ENCODE measurements around the gene RAVER2. TPM values are rescaled to one million over a fixed set of nuclear protein-coding genes. Genes with fewer than 3 reads are reported as not detected.
A peak's percentile ranks its signal among the peaks of the same experiment; 100 is the strongest.

Gene RAVER2
- total RNA-seq, 2 experiments from 2014 or later = 0.80 to 1.0 TPM

DNA sequence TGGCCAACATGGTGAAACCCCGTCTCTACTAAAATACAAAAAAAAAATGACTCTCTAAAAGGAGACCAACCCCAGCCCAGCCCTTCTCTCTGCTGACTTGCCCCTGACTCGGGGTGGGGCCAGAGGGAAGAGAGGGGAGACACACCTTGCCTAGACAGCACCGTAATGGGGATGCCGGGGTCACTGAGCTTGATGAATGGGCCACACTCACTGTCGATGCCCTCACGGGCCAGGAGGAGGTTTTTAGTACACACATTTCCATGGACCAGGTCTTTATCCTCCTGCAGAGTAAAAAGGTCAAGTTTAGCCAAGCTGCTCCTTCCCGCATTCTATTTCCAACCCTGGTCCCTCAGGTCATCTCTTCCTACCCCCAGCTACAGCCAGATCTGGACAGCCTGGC lies 99.7 kb downstream of the RAVER2 start:
- intact Hi-C loops (cut with DNase I, micrococcal nuclease) = loop anchor here in 1 of 2 experiments (5.0 kb wide), 1 partner anchor 188 kb away; no protein-coding TSS in a partner anchor
- Histone ChIP-seq H3K27me3 (ENCODE audit: control insufficient read depth in 1 of 2, insufficient read depth in 2 of 2, low read length in 2 of 2) (no peaks in the 10 kb centered on the region), H3K36me3 (ENCODE audit: insufficient read depth, low read length) (peaks cover 99% of the 10 kb centered on the region), H3K4me3 (ENCODE audit: low read length) (no peak overlapping the region), H3K27ac (ENCODE audit: low read depth in 1 of 2, low read length in 2 of 2) (no peak overlapping the region), H3K4me1 (ENCODE audit: insufficient read depth, low read length) (no peaks in the 10 kb centered on the region), H3K9me3 (ENCODE audit: control insufficient read depth in 1 of 2, insufficient read depth in 1 of 2, low read length in 2 of 2) (no peaks in the 10 kb centered on the region)
- Mint-ChIP-seq H3K4me1 (ENCODE audit: low read depth) (no peaks in the 10 kb centered on the region), H3K27me3 (no peaks in the 10 kb centered on the region), H3K9me3 (no peaks in the 10 kb centered on the region), H3K27ac (peak overlapping the region; percentile 44), H3K36me3 (ENCODE audit: low read depth) (peaks cover 97% of the 10 kb centered on the region), H3K4me3 (no peak overlapping the region)
- ChIA-PET POLR2A (interaction anchor here (1.3 to 1.8 kb wide), 2 partner anchors 17 to 122 kb away, joined by 3 to 4 read pairs; partner anchors contain the start of gene JAK1), CTCF (no interaction called here)
- TF ChIP-seq, protein P1, sequence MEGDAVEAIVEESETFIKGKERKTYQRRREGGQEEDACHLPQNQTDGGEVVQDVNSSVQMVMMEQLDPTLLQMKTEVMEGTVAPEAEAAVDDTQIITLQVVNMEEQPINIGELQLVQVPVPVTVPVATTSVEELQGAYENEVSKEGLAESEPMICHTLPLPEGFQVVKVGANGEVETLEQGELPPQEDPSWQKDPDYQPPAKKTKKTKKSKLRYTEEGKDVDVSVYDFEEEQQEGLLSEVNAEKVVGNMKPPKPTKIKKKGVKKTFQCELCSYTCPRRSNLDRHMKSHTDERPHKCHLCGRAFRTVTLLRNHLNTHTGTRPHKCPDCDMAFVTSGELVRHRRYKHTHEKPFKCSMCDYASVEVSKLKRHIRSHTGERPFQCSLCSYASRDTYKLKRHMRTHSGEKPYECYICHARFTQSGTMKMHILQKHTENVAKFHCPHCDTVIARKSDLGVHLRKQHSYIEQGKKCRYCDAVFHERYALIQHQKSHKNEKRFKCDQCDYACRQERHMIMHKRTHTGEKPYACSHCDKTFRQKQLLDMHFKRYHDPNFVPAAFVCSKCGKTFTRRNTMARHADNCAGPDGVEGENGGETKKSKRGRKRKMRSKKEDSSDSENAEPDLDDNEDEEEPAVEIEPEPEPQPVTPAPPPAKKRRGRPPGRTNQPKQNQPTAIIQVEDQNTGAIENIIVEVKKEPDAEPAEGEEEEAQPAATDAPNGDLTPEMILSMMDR (IDR thresholded peaks at IDR 0.05) = no peak
- DNase-seq (no peak), ATAC-seq (ENCODE audit: poor library complexity) (no peak)

DNA sequence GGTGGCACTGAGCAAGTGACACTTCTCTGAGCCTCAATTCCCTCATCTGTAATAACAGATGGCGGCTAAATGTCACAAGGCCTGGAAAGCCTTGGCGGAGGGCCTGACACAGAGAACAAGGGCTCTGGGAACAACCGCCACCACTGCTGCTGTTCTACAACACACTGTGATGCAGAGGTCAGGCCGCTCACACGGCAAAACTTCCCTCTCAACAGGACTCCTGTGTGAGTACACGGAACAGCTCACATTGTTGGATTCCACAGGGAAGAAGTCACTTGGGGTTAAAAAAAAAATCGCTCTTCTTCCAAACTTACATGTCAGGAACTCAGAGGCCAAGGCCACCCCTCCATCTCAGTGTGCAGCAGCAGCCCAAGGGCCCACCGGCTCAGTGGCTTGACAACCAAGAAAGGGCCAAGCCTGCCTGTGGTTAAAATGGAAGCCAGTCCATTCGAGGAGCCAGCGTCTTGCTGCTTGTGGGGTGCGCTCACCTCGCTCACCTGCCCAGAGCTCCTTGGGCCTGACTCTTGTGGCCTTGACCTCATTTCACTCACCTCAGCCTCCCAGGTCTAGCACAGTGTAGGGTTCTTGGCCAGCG lies 101.1 kb downstream of the RAVER2 start:
- H3K4me3 Mint-ChIP-seq = no peak overlapping the region
- Histone ChIP-seq H3K27me3 (ENCODE audit: control insufficient read depth in 1 of 2, insufficient read depth in 2 of 2, low read length in 2 of 2) (no peaks in the 10 kb centered on the region), H3K4me1 (ENCODE audit: insufficient read depth, low read length) (no peaks in the 10 kb centered on the region), H3K36me3 (ENCODE audit: insufficient read depth, low read length) (peaks cover 99% of the 10 kb centered on the region), H3K27ac (ENCODE audit: low read depth in 1 of 2, low read length in 2 of 2) (no peak overlapping the region), H3K9me3 (ENCODE audit: control insufficient read depth in 1 of 2, insufficient read depth in 1 of 2, low read length in 2 of 2) (no peaks in the 10 kb centered on the region), H3K4me3 (ENCODE audit: low read length) (no peak overlapping the region)
- DNase-seq = no peak
- intact Hi-C loops (cut with DNase I, micrococcal nuclease) = loop anchor here in 1 of 2 experiments (5.0 kb wide), 1 partner anchor 186 kb away; no protein-coding TSS in a partner anchor
- ChIA-PET CTCF (no interaction called here), POLR2A (interaction anchor here (1.3 to 1.8 kb wide), 2 partner anchors 18 to 120 kb away, joined by 3 to 4 read pairs; partner anchors contain the start of gene JAK1)
- H3K36me3 Mint-ChIP-seq (ENCODE audit: low read depth) = peaks cover 97% of the 10 kb centered on the region
- H3K27ac Mint-ChIP-seq = peak overlapping the region; percentile 27
- H3K27me3 Mint-ChIP-seq = no peaks in the 10 kb centered on the region
- ATAC-seq (ENCODE audit: poor library complexity) = no peak
- no peaks in the 10 kb centered on the region for H3K9me3 Mint-ChIP-seq
- no peaks in the 10 kb centered on the region for H3K4me1 Mint-ChIP-seq (ENCODE audit: low read depth)
- TF ChIP-seq, protein P1 (IDR thresholded peaks at IDR 0.05) = no peak

DNA sequence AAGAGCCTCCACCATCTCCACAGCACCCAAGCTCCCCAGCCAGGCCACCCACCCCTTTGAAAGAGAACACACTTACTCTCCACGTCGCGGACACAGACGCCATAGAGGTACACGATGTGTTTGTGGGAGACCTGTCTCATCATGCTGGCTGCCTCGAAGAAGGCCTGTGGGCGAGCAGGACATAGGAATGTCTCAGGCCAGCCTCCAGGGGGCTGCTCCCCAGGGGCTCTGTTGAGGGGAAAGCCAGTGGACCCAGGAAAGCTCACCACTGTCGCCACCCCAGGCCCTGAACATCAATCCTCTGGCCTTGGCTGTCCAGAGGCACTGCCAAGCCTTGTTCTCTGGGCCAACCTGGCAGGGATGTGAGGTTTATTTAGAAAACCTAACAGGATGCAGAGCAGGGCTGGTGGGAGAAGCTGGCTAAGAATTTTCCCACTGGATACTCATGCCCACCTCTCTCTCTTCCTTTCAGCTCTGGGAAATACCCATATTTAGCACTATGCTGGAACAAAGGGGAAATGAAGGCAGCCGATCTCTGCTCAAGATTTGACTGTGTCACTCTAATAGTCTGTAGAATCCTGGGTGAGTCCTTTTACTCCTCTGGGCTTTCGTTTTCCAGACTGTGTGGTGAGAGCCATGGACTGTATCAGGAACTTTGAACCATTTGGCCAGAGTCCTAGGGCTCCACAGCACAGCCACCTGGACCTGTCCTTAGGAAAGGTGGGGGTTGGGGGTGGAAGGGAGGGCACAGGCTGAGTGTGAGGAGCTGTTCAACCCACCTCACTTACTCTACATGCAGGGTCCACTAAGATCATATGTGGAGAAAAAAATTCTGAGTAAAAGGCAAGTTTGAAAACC lies 101.9 kb downstream of the RAVER2 start:
- Histone ChIP-seq H3K36me3 (ENCODE audit: insufficient read depth, low read length) (peaks cover 99% of the 10 kb centered on the region), H3K4me1 (ENCODE audit: insufficient read depth, low read length) (no peaks in the 10 kb centered on the region), H3K27me3 (ENCODE audit: control insufficient read depth in 1 of 2, insufficient read depth in 2 of 2, low read length in 2 of 2) (no peaks in the 10 kb centered on the region), H3K9me3 (ENCODE audit: control insufficient read depth in 1 of 2, insufficient read depth in 1 of 2, low read length in 2 of 2) (no peaks in the 10 kb centered on the region), H3K4me3 (ENCODE audit: low read length) (no peak overlapping the region), H3K27ac (ENCODE audit: low read depth in 1 of 2, low read length in 2 of 2) (no peak overlapping the region)
- no peaks in the 10 kb centered on the region for H3K4me1 Mint-ChIP-seq (ENCODE audit: low read depth)
- H3K36me3 Mint-ChIP-seq (ENCODE audit: low read depth) = peaks cover 97% of the 10 kb centered on the region
- H3K27ac Mint-ChIP-seq = peak overlapping the region; percentile 27
- intact Hi-C loops (cut with DNase I, micrococcal nuclease) = loop anchor here in 1 of 2 experiments (5.0 kb wide), 1 partner anchor 185 kb away; no protein-coding TSS in a partner anchor
- ChIA-PET CTCF (no interaction called here), POLR2A (no interaction called here)
- H3K9me3 Mint-ChIP-seq = no peaks in the 10 kb centered on the region
- no peaks in the 10 kb centered on the region for H3K27me3 Mint-ChIP-seq
- TF ChIP-seq, protein P1 (IDR thresholded peaks at IDR 0.05) = no peak
- H3K4me3 Mint-ChIP-seq = no peak overlapping the region
- no peak for DNase-seq
- peak; percentile 17 for ATAC-seq (ENCODE audit: poor library complexity)

Data from CD4-positive, alpha-beta T cell (primary cell).